GM18517 (cell line): ENCODE data around the gene ZBTB43.
"Not testable (repeated sequence)": the region's sequence is repeated elsewhere in the genome, so short reads cannot be mapped to it uniquely, and the experiment has no call there.

Source experiments
- ATAC-seq: cut with Tn5 transposase; IDR thresholded peaks from one replicate; pipeline ENCODE4 v1.9.1; 2021; ENCODE audit warnings: mild to moderate bottlenecking, moderate library complexity; ENCODE audit not compliant: unreplicated experiment

Gene ZBTB43

GRCh38 chr9:126790561-126790960 lies 14.3 kb upstream of the ZBTB43 start:
- no peak for ATAC-seq

GRCh38 chr9:126791406-126792230 lies 13.2 kb upstream of the ZBTB43 start:
- no peak for ATAC-seq

GRCh38 chr9:126793686-126794417 lies 11.0 kb upstream of the ZBTB43 start:
- ATAC-seq, result no peak

GRCh38 chr9:126794441-126794840 lies 10.4 kb upstream of the ZBTB43 start:
- no peak for ATAC-seq

- ATAC-seq, result no peak
Observed at GRCh38 chr9:126796758-126797157, 8.1 kb upstream of the ZBTB43 start.

GRCh38 chr9:126797903-126798302 lies 6.9 kb upstream of the ZBTB43 start:
- ATAC-seq, result no peak

- no peak for ATAC-seq
Observed at GRCh38 chr9:126799034-126799433, 5.8 kb upstream of the ZBTB43 start.

- ATAC-seq, result no peak
Observed at GRCh38 chr9:126802318-126803059, 2.4 kb upstream of the ZBTB43 start.

- no peak for ATAC-seq
Observed at GRCh38 chr9:126804198-126804695, 593 bp upstream of the ZBTB43 start.

- peak; percentile 57 for ATAC-seq
Observed at GRCh38 chr9:126805554-126806262, 868 bp downstream of the ZBTB43 start.

GRCh38 chr9:126806336-126806735 lies 1.5 kb downstream of the ZBTB43 start:
- ATAC-seq, result no peak

- ATAC-seq, result no peak
Observed at GRCh38 chr9:126809068-126809467, 4.2 kb downstream of the ZBTB43 start.

GRCh38 chr9:126810221-126810620 lies 5.4 kb downstream of the ZBTB43 start:
- not testable (repeated sequence) for ATAC-seq

GRCh38 chr9:126813072-126813471 lies 8.2 kb downstream of the ZBTB43 start:
- no peak for ATAC-seq

- ATAC-seq, result no peak
Observed at GRCh38 chr9:126814091-126814490, 9.3 kb downstream of the ZBTB43 start.

GRCh38 chr9:126817615-126818014 lies 12.8 kb downstream of the ZBTB43 start:
- ATAC-seq, result not testable (repeated sequence)

GRCh38 chr9:126818482-126818881 lies 13.6 kb downstream of the ZBTB43 start:
- ATAC-seq, result no peak

GRCh38 chr9:126819482-126819881 lies 14.6 kb downstream of the ZBTB43 start:
- no peak for ATAC-seq

GRCh38 chr9:126822278-126822677 lies 17.4 kb downstream of the ZBTB43 start:
- ATAC-seq, result no peak

- ATAC-seq, result no peak
Observed at GRCh38 chr9:126822873-126823272, 18.0 kb downstream of the ZBTB43 start.

GRCh38 chr9:126824052-126824451 lies 19.2 kb downstream of the ZBTB43 start:
- ATAC-seq, result not testable (repeated sequence)
